Measurements from ENCODE around the gene ADAMTS7. TPM values are rescaled to one million over a fixed set of nuclear protein-coding genes. Genes with fewer than 3 reads are reported as not detected.

The ADAMTS7 gene
- total and polyA plus RNA-seq, 2 of the 13 experiments (the other 11 are each of a cell fraction or from before 2014, with no cell fraction given): 0.09 to 0.12 TPM

- TF ChIP-seq E2F1 (CRISPR knock-in tag; IDR thresholded peaks at IDR 0.05): no peak
- TF ChIP-seq NFKBIZ (CRISPR knock-in tag; IDR thresholded peaks at IDR 0.05): no peak
- no peak for TF ChIP-seq GMEB1 (CRISPR knock-in tag; IDR thresholded peaks at IDR 0.05; ENCODE audit: borderline replicate concordance)
- no peak for TF ChIP-seq NBN (conservative IDR thresholded peaks at IDR 0.05)
- TF ChIP-seq ZNF329 (CRISPR knock-in tag; IDR thresholded peaks at IDR 0.05; ENCODE audit: low read depth): no peak
- TF ChIP-seq SIX1 (CRISPR knock-in tag; IDR thresholded peaks at IDR 0.05; ENCODE audit: borderline replicate concordance): no peak
- no peak for TF ChIP-seq ZNF569 (CRISPR knock-in tag; IDR thresholded peaks at IDR 0.05; ENCODE audit: borderline replicate concordance)
- no peak for TF ChIP-seq JDP2 (CRISPR knock-in tag; IDR thresholded peaks at IDR 0.05; ENCODE audit: borderline replicate concordance)
- no peak for TF ChIP-seq HMG20A (CRISPR knock-in tag; IDR thresholded peaks at IDR 0.05; ENCODE audit: borderline replicate concordance)
- no peak for TF ChIP-seq ZNF639 (CRISPR knock-in tag; conservative IDR thresholded peaks at IDR 0.05)
- TF ChIP-seq HNF4A (CRISPR knock-in tag; IDR thresholded peaks at IDR 0.05): peak; percentile 43; the same call in 1 of the 2 replicates
- no peak for TF ChIP-seq KMT2B (CRISPR knock-in tag; IDR thresholded peaks at IDR 0.05)
- TF ChIP-seq REST (IDR thresholded peaks at IDR 0.05; ENCODE audit: borderline replicate concordance in 1 of 2, low read depth in 1 of 2, low read length in 2 of 2): no peak
- no peak for TF ChIP-seq ESRRA (CRISPR knock-in tag; IDR thresholded peaks at IDR 0.05; ENCODE audit: low read depth)
- no peak for TF ChIP-seq HMGXB4 (CRISPR knock-in tag; IDR thresholded peaks at IDR 0.05; ENCODE audit: borderline replicate concordance in 1 of 2, low read depth in 1 of 2)
- no peak for TF ChIP-seq HDAC2 (CRISPR knock-in tag; IDR thresholded peaks at IDR 0.05)
- TF ChIP-seq SRF (IDR thresholded peaks at IDR 0.05; ENCODE audit: low read depth, low read length): no peak
Measured at GRCh38 chr15:78850352-78850751, 39.1 kb upstream of the ADAMTS7 start (continued).
